Fibroblast of skin of scalp (primary cell): ENCODE results near the gene GPR148. TPM values are rescaled to one million over a fixed set of nuclear protein-coding genes. Genes with fewer than 3 reads are reported as not detected.
A peak's percentile ranks its signal among the peaks of the same experiment; 100 is the strongest.
"Not testable (repeated sequence)": the region's sequence is repeated elsewhere in the genome, so short reads cannot be mapped to it uniquely, and the experiment has no call there.

Experiments
- DNase-seq: peaks from one replicate; pipeline ENCODE4 v3.0.0-alpha.2; 2013
- polyA plus RNA-seq, 2 experiments: library from polyadenylated mRNA; unstranded; fragments of 120-200 nt; gene quantifications; one replicate each; pipeline ENCODE4 v1.2.1, GENCODE V29; 2013; ENCODE audit not compliant: insufficient read length in 2 of 2

Gene GPR148, protein sequence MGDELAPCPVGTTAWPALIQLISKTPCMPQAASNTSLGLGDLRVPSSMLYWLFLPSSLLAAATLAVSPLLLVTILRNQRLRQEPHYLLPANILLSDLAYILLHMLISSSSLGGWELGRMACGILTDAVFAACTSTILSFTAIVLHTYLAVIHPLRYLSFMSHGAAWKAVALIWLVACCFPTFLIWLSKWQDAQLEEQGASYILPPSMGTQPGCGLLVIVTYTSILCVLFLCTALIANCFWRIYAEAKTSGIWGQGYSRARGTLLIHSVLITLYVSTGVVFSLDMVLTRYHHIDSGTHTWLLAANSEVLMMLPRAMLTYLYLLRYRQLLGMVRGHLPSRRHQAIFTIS
- not detected for polyA plus RNA-seq (2013, experiment 1 of 2; ENCODE audit: insufficient read length)
- not detected for polyA plus RNA-seq (2013, experiment 2 of 2; ENCODE audit: insufficient read length)

DNA sequence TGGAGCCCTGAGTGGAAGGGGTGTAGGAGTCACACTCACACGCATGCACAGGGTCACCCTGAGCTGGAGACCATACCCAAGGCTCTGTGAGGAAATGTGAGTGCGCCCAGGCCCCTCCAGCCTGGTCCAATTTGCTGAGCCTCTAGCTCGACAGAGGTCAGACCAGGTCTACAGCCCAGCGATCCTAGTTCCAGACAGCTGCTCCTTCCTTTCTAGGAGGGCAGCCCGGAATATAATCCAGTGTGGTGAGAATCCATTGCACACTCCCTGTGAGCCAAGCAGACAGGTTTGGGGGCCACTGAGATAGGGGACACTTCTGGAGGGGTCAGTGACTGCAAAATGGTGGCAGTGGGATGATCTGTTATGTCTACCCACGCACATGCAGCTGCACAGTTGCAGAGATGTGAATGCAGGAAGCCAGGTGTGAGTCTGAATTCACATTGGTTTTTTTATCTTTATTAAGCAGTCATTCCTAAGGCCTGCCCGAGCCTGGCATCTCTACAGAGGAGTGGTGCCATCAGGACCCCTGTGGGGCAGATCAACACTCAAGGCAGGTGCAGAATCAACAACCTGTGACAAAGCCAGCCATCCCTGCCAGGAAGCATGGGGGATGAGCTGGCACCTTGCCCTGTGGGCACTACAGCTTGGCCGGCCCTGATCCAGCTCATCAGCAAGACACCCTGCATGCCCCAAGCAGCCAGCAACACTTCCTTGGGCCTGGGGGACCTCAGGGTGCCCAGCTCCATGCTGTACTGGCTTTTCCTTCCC is at the start of gene GPR148:
TSS of gene GPR148 (plus strand) at position 522 of the 768 bp plus-strand sequence. CDS start at position 604, 82 bp downstream.
- DNase-seq, result no peak

DNA sequence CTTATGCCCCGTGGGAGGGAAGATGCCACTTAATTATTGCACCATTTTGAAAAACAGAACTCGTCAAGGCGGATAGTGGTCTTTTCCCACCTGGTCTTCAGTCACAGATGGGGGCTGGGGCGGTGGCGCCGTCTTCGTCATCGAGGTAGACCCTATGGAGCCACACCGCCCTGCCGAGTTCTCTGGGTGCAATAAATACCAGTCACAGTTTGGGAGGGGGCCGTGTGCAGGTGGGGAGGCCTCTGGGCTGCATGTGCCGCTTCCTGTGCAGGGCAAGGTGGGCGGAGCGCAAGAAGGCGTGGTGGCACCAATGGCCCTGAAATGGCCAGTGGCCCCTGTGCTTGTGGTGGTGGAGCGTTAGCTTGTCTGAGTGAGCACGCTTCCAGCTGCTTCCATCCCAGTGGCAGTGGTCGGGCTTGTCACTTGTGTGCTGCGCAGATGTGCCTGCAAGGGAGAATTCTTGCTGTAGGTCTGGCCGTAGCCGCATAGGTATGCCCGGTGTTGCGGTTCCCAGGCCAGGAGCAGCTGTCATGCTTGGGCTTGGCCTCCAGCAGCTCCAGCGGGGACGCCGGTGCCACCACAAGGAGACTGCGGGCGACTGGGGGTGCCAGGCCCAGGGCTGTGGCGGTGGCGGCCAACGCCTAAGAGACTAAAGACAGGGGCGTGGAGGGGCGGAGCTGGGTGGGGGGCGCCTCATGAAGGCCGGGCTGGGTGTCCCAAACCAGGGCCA is 36.7 kb upstream of the GPR148 start:
- DNase-seq, result not testable (repeated sequence)

DNA sequence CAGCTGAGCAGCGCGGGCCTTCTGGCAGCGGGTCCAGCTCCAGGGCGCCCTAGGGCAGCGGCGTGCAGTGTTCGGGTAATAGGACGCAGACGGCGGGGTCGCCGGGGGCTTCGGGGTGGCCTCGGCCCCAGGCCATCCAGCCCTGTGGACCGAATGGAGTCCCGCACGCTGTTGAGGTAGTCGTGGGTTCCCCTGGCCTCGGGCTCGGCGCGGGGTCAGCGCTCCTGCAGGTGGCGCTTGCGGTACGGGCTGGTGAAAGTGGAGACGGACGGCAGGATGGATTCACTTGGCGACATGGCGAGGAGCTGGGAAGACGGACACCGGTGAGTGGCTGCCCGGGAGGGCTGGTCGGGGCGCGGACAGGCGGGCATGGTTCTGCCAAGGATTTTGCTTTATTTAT is 35.4 kb upstream of the GPR148 start:
- DNase-seq, result peak; percentile 4

DNA sequence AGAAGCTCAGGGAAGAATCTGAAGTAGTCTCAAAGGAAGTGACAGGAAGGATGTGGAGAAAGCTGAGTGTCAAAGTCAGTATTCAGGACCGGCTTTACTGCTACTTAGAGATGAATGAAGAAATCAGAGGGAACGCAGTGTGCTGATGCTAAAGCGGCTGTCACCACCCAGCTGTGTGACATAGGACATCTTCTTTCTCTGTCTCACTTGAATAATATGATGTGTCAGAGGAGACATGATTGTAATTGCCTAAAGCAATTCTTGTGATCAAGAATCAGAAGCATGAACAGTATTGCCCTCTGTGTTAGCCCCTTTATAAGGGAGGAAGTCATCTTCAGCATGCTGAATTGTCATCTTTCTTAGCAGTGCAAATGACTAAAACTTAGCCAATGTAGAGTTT is 25.6 kb upstream of the GPR148 start:
- not testable (repeated sequence) for DNase-seq

DNA sequence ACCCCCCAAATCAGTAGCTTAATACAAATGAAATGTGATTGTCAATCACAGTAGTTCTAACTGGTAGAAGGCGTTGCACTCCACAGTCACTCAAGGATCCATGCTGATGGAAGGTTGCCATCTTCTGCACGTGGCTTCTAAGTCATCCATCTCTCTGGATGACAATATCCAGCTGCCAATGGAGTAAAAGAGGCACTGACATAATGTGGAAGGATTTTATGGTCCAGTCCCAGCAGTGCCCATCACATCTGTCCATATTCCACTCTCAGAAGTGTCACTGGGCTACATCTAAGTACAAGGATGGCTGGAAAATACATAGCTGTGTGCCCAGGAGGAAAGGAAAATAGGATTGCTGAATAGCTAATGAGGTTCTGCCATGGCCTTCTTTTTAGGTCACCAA is 14.1 kb upstream of the GPR148 start:
- not testable (repeated sequence) for DNase-seq

DNA sequence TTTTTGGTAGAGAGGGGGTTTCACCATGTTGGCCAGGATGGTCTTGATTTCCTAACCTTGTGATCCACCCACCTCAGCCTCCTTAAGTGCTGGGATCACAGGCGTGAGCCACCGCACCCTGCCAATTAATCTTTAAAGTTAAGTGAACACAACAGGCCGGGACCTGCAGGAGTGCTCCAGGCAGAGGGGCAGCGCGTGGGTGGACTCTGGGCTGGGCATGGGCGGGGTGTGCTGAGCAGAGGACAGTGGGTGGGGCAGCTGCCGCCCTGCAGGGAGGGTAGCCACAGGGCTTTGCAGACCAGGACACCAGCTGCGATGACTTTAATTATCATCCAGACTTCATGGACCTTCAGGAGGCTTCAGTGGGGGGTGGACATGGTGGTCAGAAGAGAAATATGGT is 8.8 kb upstream of the GPR148 start:
- DNase-seq, result no peak

DNA sequence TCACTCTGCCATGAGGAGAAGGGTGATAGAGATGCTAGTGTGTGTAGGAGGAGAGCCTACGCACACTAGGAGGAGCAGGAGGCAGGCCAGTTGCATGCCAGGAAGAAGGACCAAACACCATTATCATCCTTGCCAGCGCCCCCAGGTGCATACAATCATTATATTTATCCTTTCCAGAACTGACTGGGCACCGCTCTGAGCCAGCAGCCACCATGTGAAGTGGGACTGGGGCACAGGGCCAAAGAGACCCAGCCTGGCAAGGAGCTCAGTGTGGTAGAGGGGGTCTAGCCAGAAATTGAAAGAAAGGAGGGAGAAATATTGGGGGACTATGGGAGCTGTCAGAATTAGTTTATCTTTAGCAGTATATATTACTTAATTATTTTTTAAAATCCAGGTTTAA is 8.3 kb upstream of the GPR148 start:
- DNase-seq, result no peak

DNA sequence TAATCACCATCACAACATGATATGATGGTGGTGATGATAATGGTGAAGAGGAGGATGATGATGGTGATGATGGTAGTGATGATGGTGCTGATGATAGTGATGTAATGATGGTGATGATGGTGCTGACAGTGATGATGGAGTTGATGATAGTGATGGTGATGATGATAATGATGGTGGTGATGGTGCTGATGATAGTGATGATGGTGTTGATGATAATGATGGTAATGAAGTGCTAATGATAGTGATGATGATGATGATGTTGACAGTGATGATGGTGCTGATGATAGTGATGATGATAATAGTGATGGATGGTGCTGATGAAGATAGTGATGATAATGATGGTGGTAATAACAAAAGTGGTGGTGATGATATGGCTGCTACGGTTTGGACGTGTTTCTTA is 4.4 kb upstream of the GPR148 start:
- DNase-seq, result no peak

DNA sequence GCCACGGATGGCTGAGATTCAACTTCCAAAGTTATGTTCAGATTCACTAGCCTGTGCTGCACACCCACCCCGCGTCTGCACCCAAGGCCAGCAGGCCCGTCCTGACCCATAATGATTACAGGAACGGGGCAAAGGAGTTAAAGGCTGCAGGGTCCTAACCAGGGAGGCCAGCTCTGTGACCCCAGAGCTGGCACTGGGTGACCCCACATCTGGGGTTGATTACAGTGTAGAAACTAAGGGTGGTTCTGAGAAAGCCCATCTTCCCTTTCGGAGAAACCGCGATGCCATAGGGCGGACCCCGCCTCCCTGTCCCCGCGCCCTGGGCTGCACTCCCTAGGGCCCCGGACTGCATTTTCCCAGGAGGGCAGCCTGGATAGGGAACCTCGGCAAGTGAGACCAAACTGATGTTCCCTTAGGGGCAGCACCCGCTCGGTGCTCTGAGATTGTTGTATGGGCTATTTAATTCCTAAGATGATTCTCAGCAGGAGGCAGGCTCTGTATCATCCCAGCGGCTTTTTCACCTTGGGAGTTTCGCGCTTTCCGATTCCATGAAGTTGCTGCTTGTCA is 2.2 kb upstream of the GPR148 start:
- no peak for DNase-seq

DNA sequence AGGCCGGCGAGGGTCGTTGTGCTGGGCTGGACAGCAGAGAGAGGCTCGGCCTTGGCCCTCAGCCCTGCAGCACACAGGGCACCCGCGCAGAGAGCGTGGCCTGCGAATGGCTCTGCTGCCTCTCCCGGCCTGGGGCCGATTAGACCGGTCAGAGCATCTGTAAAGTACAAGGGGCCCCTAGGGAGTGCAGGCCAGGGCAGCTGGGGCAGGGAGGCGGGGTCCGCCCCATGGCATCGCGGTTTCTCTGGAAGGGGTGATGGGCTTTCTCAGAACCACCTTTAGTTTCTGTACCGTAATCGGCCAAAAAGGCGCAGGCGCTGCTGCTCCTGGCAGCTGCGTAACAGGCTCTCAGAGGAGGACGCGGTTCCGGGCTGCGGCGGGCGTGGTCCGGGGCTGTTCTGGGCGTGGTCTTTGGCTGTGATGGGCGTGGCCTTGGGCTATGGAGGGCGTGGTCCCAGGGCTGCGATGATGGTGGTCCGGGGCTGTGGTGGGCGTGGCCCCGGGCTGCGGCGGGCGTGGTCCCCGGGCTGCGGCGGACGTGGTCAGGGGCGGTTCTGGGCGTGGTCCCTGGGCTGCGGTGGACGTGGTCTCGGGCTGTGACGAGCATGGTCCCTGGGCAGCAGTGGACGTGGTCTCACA is 1.5 kb upstream of the GPR148 start:
- peak; percentile 70 for DNase-seq

DNA sequence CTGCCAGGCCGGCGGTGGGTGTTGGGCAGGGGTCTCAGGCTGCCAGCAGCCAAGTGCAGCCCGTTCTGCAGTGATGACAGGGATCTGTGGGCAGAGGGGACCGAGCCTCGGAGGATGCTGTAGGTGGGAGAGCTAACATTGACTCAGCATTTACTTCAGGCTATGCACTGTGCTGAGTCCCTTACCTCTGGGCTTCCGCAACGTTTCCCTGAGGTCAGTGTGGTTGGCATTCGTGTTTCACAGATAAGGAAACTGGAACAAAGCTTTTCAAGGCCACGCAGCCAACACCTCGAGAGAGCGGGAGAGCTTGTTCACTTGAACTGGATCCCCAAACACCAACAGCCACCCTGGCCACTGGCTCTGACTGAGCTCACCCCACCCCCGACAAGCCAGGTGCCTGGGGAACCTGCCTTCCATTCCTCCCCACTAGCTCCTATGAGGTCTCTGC is 839 bp upstream of the GPR148 start:
- DNase-seq, result no peak

DNA sequence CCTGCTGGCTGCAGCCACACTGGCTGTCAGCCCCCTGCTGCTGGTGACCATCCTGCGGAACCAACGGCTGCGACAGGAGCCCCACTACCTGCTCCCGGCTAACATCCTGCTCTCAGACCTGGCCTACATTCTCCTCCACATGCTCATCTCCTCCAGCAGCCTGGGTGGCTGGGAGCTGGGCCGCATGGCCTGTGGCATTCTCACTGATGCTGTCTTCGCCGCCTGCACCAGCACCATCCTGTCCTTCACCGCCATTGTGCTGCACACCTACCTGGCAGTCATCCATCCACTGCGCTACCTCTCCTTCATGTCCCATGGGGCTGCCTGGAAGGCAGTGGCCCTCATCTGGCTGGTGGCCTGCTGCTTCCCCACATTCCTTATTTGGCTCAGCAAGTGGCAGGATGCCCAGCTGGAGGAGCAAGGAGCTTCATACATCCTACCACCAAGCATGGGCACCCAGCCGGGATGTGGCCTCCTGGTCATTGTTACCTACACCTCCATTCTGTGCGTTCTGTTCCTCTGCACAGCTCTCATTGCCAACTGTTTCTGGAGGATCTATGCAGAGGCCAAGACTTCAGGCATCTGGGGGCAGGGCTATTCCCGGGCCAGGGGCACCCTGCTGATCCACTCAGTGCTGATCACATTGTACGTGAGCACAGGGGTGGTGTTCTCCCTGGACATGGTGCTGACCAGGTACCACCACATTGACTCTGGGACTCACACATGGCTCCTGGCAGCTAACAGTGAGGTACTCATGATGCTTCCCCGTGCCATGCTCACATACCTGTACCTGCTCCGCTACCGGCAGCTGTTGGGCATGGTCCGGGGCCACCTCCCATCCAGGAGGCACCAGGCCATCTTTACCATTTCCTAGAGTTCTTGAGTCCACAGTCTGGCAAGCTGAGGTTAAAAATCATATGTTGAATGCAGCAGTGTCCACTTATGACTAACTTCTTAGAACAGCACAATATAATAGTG is 741 bp downstream of the GPR148 start:
- no peak for DNase-seq

DNA sequence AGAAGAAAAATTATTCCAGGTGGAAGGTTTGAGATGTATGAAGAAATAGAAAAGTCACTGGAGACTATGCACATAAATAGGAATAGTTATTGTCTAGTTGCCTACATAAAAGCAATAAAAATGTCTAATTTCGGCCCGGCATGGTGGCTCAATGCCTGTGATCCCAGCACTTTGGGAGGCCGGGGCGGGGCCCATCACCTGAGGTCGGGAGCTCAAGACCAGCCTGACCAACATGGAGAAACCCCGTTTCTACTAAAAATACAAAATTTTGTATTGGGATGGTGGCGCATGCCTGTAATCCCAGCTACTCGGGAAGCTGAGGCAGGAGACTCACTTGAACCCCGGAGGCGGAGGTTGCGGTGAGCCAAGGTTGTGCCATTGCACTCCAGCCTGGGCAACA is 3.4 kb downstream of the GPR148 start:
- DNase-seq, result not testable (repeated sequence)

DNA sequence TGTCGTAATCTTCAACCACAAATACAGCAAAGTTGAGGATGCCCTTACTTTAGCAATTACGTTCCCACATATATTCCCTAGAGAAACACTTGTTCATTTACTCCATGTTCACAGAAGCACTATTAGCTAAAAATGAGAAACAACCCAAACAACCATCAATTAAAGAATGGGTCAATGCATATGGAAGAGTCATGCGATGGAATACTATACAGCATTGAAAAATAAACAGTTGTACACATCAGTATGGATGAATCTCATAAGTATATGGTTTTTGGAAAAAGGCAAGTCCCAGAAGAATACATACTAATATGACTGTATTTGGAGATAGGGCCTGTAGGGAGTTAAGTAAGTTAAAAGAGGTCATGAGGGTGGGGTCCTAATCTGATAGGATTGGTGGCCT is 6.3 kb downstream of the GPR148 start:
- no peak for DNase-seq

DNA sequence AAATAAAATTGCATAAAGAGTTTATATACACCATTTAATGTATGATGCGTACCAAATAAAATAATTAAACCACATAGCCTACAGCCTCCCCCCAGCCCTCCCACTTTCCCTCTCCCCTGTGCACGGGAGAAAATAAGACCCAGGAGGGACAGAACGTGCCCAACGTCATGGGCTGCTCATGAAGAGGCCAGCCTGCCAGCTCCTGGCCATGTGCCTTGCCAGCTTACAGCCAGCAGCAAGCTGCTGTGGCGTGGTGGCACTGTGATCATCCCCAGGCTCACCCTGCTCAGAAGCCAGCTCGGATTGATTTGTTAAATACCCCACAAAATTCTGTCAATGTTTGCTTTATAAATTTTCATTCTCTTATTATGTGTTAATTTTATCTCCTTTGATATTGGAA is 7.6 kb downstream of the GPR148 start:
- DNase-seq, result no peak

DNA sequence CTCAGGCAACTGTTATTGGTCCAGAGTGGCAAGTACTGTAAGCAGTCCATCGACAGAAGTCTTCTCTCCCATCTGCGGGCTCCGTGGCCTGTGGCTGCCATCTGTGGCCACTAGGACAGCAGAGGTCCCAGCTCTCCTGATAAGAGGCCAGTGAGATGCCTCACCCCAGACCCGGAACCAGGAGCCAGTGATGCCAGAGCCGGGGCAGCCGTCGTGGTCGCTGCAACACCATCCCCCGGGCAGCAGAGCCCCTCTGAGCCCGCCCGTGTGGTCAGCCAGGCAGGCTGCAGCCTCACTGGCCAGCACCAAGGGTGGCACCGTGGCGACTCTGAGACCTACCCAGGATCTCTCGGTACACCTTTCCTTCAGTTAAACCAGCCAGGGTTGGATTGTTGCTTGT is 8.7 kb downstream of the GPR148 start:
- no peak for DNase-seq

DNA sequence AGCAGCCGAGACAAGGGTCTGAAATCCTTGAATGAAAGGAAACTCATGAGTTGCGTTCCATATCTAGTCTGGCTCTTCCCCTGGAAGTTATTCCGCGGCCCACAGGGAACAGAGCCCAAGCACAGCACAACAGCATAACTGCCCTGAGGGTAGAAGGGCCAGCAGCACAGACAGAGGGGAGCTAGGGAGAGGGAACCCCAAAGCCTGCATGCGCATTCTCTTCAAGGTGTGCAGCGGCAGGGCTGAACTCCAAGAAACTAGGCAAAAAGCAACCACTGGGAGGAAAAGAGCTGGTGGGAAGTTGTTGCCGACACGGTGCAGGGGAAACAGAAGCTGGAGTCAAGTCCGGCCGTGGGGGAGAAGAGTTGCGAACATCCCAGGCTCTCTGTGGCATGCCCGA is 11.8 kb downstream of the GPR148 start:
- DNase-seq, result no peak

DNA sequence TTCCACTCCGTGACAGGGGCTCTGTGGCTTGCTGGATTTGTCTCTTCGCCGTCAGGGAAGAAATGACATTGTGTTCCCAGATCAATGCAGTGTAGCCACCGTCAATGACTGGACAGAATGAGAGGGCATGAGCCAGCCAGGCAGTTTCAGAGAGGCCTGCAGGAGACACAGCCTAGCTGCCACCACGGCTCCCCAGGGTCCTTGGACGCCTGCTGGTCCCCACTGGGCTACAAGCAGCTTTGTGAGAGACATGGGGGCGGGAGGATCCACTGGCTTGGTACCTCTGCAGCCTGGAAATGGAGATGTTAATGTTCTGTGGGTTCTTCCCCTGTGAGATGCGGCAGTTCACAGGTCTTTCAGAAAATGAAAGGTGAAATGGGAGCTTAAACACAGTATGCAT is 14.4 kb downstream of the GPR148 start:
- DNase-seq, result no peak

DNA sequence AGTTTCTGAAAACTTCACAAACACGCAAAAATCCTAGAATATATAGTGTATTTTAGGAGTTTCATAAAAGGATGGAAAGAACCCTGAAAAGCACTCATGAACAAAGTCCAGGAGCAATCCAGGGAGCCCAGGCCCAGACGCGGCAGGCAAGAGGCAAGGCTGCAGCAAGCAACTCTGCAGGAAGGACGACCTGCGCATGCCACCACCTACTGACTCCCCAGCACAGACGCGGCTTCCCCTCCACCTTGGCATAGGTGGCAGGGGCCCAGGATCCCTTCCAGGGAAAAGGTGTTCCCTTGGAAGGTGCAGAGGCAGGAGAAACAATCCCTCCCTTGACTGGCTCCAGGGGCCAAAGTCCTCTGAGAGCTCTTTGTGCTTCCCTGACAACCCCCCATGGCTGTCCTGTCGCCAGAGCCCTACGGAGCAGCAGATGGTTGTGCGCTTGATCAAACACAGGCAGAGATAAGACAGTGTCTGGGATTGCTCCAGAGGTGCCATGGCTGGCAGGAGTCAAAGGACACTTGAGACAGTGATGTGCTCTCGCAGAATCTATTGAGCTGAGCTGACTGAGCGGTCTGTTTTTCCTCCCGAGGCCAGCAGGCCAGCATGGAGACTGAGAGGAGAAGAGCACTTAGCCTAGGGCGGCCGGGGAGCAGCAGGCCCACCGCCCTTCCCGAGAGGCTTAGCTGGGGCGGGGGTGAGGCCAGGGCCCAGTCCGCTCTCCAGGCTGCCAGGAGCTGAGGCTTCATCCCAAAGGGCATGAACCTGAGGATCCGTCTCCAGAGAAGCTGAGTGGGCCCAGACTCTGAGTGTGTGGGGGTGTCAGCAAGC is 15.6 kb downstream of the GPR148 start:
- DNase-seq, result no peak

DNA sequence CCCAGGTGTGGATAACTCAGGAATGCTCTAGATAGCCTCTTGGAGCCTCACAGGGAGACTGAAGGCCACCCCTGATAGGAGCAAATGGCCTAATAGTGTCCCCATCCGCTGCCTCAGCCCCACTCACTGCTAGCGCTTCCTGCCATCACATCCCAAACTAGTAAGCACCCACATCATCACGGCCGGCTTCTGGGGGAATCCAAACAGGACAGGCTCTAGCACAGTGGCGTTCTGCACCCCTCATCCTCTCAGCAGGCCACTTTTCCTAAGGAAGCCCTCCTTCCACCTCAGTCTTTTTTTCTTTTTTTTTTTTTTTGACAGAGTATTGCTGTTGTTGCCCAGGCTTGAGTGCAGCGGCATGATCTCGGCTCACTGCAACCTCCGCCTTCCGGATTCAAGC is 20.2 kb downstream of the GPR148 start:
- DNase-seq, result no peak
